Measurements from ENCODE around the gene CLDN9. TPM values are rescaled to one million over a fixed set of nuclear protein-coding genes. Genes with fewer than 3 reads are reported as not detected.

CLDN9 gene
- not detected for polyA plus RNA-seq (2013, experiment 1 of 2)
- not detected for polyA plus RNA-seq (2013, experiment 2 of 2)

- Histone ChIP-seq H3K18ac (ENCODE audit: low read depth in 1 of 2, low read length in 2 of 2) (no peak within 1 kb of the TSS), H2AK5ac (ENCODE audit: low read length, severe bottlenecking) (no peak within 1 kb of the TSS), H2BK120ac (ENCODE audit: low read depth, low read length) (no peak within 1 kb of the TSS), H2BK12ac (ENCODE audit: low read length in 2 of 2) (no peak within 1 kb of the TSS), H3K14ac (ENCODE audit: low read length in 2 of 2) (no peak within 1 kb of the TSS), H3K27me3 (ENCODE audit: control insufficient read depth in 1 of 2, insufficient read depth in 1 of 2, low read length in 2 of 2) (peaks cover 65 to 79% of the 10 kb centered on the region in 2 experiments), H3K4me1 (ENCODE audit: control insufficient read depth, insufficient read depth, low read depth, low read length) (peaks cover 35% of the 10 kb centered on the region), H3K9ac (ENCODE audit: low read length) (no peak within 1 kb of the TSS), H3K4me3 (ENCODE audit: insufficient read depth in 1 of 2, low read depth in 1 of 2, low read length in 2 of 2) (no peak within 1 kb of the TSS), H3K9me3 (ENCODE audit: control insufficient read depth, low read length) (no peaks in the 10 kb centered on the region), H3K23ac (ENCODE audit: low read length in 2 of 2) (peak within 1 kb of the TSS in 1 of 2 experiments; percentile 14), H4K91ac (ENCODE audit: low read length) (no peak within 1 kb of the TSS), H3K4ac (ENCODE audit: low read depth in 1 of 2, low read length in 2 of 2) (no peak within 1 kb of the TSS), H3K4me2 (ENCODE audit: low read length, poor library complexity, severe bottlenecking) (no peak within 1 kb of the TSS), H4K8ac (ENCODE audit: low read length) (no peak within 1 kb of the TSS), H3K79me1 (replicated peaks; ENCODE audit: low read length, poor library complexity, severe bottlenecking) (no peaks in the 10 kb centered on the region), H2BK15ac (ENCODE audit: low read depth, poor library complexity, severe bottlenecking) (no peak within 1 kb of the TSS), H2BK5ac (ENCODE audit: low read depth, low read length, poor library complexity, severe bottlenecking) (no peak within 1 kb of the TSS), H3K27ac (ENCODE audit: low read length, poor library complexity, severe bottlenecking) (no peak within 1 kb of the TSS), H3K36me3 (ENCODE audit: control insufficient read depth in 1 of 2, insufficient read depth in 2 of 2, low read depth in 1 of 2, low read length in 2 of 2) (no peaks in the 10 kb centered on the region), H2AFZ (ENCODE audit: low read depth, low read length) (no peak within 1 kb of the TSS)
- 18% methylated on average over 27 of the region's 27 CpGs for WGBS
- DNase-seq: no peak
Measured at GRCh38 chr16:3012828-3013420, at the start of gene CLDN9. Gene CLDN9 (plus strand): TSS chr16:3012923. CDS start chr16:3013363, 440 bp downstream.

GRCh38 chr16:2963074-2963722, 49.5 kb upstream of the CLDN9 start:
- Histone ChIP-seq H2AFZ (ENCODE audit: low read depth, low read length) (no peak overlapping the region), H3K27me3 (ENCODE audit: control insufficient read depth in 1 of 2, insufficient read depth in 1 of 2, low read length in 2 of 2) (peaks cover 65 to 82% of the 10 kb centered on the region in 2 experiments), H2BK120ac (ENCODE audit: low read depth, low read length) (no peak overlapping the region), H3K79me1 (replicated peaks; ENCODE audit: low read length, poor library complexity, severe bottlenecking) (no peaks in the 10 kb centered on the region), H2BK12ac (ENCODE audit: low read length in 2 of 2) (no peak overlapping the region), H3K14ac (ENCODE audit: low read length in 2 of 2) (no peak overlapping the region), H4K91ac (ENCODE audit: low read length) (no peak overlapping the region), H3K9me3 (ENCODE audit: control insufficient read depth, low read length) (no peaks in the 10 kb centered on the region), H3K27ac (ENCODE audit: low read length, poor library complexity, severe bottlenecking) (no peak overlapping the region), H3K4me1 (ENCODE audit: control insufficient read depth, insufficient read depth, low read depth, low read length) (peaks cover 29% of the 10 kb centered on the region), H3K18ac (ENCODE audit: low read depth in 1 of 2, low read length in 2 of 2) (no peak overlapping the region), H3K23ac (ENCODE audit: low read length in 2 of 2) (peak overlapping the region in 1 of 2 experiments; percentile 28), H2BK15ac (ENCODE audit: low read depth, poor library complexity, severe bottlenecking) (no peak overlapping the region), H3K4ac (ENCODE audit: low read depth in 1 of 2, low read length in 2 of 2) (no peak overlapping the region), H3K4me3 (ENCODE audit: insufficient read depth in 1 of 2, low read depth in 1 of 2, low read length in 2 of 2) (peak overlapping the region; percentile 46 to 51), H2AK5ac (ENCODE audit: low read length, severe bottlenecking) (no peak overlapping the region), H4K8ac (ENCODE audit: low read length) (no peak overlapping the region), H3K9ac (ENCODE audit: low read length) (no peak overlapping the region), H3K4me2 (ENCODE audit: low read length, poor library complexity, severe bottlenecking) (peak overlapping the region; percentile 70), H2BK5ac (ENCODE audit: low read depth, low read length, poor library complexity, severe bottlenecking) (no peak overlapping the region), H3K36me3 (ENCODE audit: control insufficient read depth in 1 of 2, insufficient read depth in 2 of 2, low read depth in 1 of 2, low read length in 2 of 2) (peaks cover 0 to 5% of the 10 kb centered on the region in 2 experiments)
- no peak for DNase-seq
- WGBS: 6% methylated on average over 18 of the region's 40 CpGs

GRCh38 chr16:2963723-2964474, 48.8 kb upstream of the CLDN9 start, which contains the start of gene KREMEN2:
Gene KREMEN2 (plus strand): TSS chr16:2964275. CDS start chr16:2964521, 246 bp downstream.
- Histone ChIP-seq H3K9me3 (ENCODE audit: control insufficient read depth, low read length) (no peaks in the 10 kb centered on the region), H2AK5ac (ENCODE audit: low read length, severe bottlenecking) (no peak within 1 kb of the TSS), H3K4me1 (ENCODE audit: control insufficient read depth, insufficient read depth, low read depth, low read length) (peaks cover 35% of the 10 kb centered on the region), H3K4ac (ENCODE audit: low read depth in 1 of 2, low read length in 2 of 2) (no peak within 1 kb of the TSS), H3K27ac (ENCODE audit: low read length, poor library complexity, severe bottlenecking) (no peak within 1 kb of the TSS), H3K27me3 (ENCODE audit: control insufficient read depth in 1 of 2, insufficient read depth in 1 of 2, low read length in 2 of 2) (peaks cover 65 to 87% of the 10 kb centered on the region in 2 experiments), H3K79me1 (replicated peaks; ENCODE audit: low read length, poor library complexity, severe bottlenecking) (no peaks in the 10 kb centered on the region), H3K23ac (ENCODE audit: low read length in 2 of 2) (peak within 1 kb of the TSS in 1 of 2 experiments; percentile 80), H2AFZ (ENCODE audit: low read depth, low read length) (no peak within 1 kb of the TSS), H2BK12ac (ENCODE audit: low read length in 2 of 2) (no peak within 1 kb of the TSS), H4K8ac (ENCODE audit: low read length) (no peak within 1 kb of the TSS), H4K91ac (ENCODE audit: low read length) (no peak within 1 kb of the TSS), H3K14ac (ENCODE audit: low read length in 2 of 2) (no peak within 1 kb of the TSS), H2BK5ac (ENCODE audit: low read depth, low read length, poor library complexity, severe bottlenecking) (no peak within 1 kb of the TSS), H3K4me2 (ENCODE audit: low read length, poor library complexity, severe bottlenecking) (peak within 1 kb of the TSS; percentile 70), H2BK120ac (ENCODE audit: low read depth, low read length) (no peak within 1 kb of the TSS), H3K36me3 (ENCODE audit: control insufficient read depth in 1 of 2, insufficient read depth in 2 of 2, low read depth in 1 of 2, low read length in 2 of 2) (peaks cover 0 to 5% of the 10 kb centered on the region in 2 experiments), H3K4me3 (ENCODE audit: insufficient read depth in 1 of 2, low read depth in 1 of 2, low read length in 2 of 2) (peak within 1 kb of the TSS; percentile 46 to 51), H3K9ac (ENCODE audit: low read length) (no peak within 1 kb of the TSS), H3K18ac (ENCODE audit: low read depth in 1 of 2, low read length in 2 of 2) (no peak within 1 kb of the TSS), H2BK15ac (ENCODE audit: low read depth, poor library complexity, severe bottlenecking) (no peak within 1 kb of the TSS)
- DNase-seq: peak; percentile 45
- under 1% methylated on average over 42 of the region's 60 CpGs for WGBS
